HG03558 (cell line): ENCODE measurements around the gene RFFL.
A peak's percentile ranks its signal among the peaks of the same experiment; 100 is the strongest.
"Not testable (repeated sequence)": the region's sequence is repeated elsewhere in the genome, so short reads cannot be mapped to it uniquely, and the experiment has no call there.

ENCODE experiments used
- ATAC-seq: cut with Tn5 transposase; IDR thresholded peaks from one replicate; pipeline ENCODE4 v1.9.1; 2021; ENCODE audit warnings: moderate number of reproducible peaks; ENCODE audit not compliant: unreplicated experiment; ENCODE audit errors: extremely low read depth

Gene RFFL, protein sequence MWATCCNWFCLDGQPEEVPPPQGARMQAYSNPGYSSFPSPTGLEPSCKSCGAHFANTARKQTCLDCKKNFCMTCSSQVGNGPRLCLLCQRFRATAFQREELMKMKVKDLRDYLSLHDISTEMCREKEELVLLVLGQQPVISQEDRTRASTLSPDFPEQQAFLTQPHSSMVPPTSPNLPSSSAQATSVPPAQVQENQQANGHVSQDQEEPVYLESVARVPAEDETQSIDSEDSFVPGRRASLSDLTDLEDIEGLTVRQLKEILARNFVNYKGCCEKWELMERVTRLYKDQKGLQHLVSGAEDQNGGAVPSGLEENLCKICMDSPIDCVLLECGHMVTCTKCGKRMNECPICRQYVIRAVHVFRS

DNA sequence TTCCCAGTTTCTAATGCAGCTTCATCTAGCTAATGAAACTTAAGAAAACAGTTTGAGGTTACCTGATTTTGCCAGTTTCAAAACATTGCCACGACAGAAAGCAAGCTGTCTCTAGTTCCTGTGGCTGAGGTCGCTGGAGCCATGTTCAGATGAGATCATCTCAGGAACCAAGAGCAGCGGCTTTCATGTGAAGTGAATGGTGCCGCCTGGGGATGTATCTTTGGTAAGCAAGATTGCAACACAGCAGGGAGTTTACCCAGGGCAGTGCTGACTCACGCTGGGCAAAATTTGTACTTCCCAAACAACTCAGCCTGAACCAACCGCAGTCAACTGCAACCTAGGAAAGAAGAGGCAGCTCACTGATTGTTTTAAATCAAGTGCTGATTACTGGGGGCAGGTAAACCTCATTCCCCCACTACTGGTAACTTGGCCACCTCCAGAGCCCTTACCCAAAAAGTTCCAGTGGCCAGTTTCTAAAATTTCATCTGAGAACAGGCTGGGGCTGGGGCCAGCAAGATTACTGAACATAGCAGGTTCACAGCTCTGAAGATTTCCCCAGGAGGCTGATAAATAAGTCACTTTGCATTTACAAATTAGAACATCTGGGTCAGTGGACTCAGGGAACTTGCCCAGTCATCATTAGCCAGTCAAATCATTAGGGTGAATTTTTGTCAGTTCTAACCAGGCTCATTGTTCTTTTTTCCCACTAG, at the start of gene RFFL:
TSS of gene RFFL (minus strand) at position 194 of the 710 bp plus-strand sequence. CDS start 37,154 bp downstream, outside the sequence.
- ATAC-seq = peak; percentile 67

DNA sequence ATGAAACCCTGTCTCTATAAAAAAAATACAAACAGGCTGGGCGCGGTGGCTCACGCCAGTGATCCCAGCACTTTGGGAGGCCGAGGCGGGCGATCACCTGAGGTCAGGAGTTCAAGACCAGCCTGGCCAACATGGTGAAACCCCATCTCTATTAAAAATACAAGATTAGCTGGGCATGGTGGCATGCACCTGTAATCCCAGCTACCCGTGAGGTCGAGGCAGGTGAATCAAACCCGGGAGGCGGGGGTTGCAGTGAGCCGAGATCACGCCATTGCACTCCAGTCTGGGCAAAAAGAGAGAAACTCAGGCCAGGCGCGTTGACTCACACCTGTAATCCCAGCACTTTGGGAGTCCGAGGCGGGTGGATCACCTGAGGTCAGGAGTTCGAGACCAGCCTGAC, 47.3 kb upstream of the RFFL start:
- not testable (repeated sequence) for ATAC-seq

DNA sequence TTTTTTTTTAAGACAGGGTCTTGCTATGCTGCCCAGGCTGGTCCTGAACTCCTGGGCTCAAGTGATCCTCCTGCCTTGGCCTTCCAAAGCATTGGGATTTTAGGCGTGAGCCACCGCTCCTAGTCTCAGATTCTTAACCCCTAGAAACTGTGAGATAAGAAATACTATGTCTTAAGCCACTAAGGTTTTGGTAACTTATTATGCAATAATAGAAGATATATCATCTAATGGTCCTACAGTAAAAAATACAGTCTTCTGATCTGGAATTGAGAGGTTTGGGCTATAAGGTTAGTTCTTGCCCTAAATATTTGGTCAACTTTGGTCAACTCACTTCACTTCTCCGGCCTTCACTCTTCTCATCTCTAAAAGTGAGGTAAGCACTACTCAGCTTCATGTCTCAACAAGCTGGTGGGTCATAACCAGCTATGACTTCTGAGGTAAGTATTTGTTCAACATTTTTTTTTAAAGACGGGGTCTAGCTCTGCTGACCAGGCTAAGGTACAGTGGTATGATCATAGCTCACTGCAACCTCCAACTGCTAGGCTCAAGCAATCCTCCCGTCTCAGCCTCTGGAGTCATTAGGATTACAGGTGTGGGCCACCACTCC, 41.4 kb upstream of the RFFL start:
- ATAC-seq = no peak

DNA sequence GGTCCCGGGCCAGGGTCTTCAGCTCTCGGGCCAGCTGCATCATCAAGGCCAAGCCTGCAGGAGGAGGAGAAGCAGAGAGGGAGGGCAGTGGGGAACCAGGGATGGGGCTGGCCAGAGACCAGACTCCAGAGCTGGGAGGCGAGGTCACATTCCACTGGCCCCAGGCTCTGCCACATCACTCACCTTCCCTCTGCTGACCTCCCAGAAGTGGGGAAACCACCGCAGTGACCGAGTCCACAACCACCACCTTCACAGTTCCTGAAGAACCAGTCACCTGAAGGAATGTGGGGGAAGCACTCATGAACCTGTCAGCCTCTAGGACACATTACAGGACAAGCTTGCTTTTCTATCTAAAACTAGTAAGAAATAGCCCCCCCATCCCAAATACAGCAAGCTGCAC, 39.8 kb upstream of the RFFL start:
- ATAC-seq = no peak

DNA sequence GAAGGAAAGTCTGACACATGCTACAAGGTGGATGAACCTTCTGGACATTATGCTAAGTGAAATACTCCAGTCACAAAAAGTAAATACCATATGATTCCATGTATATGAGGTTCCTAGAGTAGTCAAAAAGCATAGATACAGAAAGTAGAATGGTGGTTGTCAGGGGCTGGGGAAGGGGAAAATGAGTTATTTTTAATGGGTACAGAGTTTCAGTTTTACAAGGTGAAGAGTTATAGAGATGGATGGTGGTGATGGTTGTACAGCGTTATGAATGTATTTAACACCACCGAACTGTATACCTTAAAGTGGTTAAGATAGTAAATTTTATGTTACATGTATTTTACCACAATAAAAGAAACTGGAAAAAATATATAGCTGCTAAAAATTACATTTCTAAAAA, 38.2 kb upstream of the RFFL start:
- ATAC-seq = no peak

DNA sequence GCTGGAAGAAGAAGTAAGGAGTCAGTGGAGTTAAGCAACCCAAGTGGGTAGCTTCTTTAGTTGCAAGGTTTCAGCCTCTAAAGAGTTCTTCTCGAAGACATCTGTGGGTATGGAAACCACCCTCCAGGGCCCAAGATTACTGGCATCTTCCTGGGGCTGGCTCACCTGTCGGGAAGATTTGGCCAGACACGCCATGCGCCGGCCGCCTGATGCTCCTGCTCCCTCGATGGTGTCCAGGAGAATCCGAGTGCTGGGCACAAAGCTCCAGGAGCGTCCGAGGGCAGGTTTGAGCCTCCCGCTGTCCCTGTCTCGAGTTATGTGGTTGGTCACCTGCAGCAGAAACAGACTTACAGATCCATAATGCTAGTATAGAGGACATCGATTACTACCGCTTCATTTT, 37.5 kb upstream of the RFFL start:
- no peak for ATAC-seq

DNA sequence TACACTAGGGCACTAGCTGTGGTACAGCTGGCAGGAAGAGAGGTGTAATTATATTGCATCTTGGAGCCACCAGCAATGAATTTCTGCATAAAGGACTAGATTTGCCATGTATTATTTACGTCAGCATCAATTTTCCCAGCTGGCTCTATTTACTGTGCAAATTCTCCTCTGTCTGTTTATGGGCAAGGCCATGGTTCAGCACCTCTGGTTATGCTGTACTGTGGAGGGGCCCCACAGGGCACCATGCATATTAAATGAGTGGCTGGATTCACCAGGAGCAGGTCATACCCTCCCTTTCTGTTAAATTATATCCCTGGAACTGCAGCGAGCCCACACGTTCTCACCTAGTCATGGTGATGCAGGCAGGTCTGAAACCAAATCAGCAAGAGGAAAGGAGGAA, 36.4 kb upstream of the RFFL start:
- ATAC-seq = no peak

DNA sequence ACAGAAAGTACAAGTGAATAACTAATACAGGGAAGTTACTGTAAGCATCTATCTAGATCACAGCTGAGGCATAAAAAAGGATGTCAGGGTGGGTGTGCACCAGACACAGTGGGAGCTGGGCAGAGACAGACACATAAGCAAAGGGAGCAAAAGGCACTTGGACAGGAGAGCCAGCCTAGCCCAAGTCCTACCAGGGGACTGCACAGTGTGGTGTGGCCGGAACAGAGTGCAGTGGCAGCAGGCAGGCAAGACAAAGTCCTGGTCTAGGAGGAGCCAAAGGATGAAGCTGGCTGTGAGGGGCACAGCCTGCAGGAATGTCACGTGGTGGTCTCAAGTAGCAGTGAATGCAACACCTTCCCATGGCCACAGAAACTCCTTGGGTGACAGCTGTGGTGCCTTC, 34.3 kb upstream of the RFFL start:
- no peak for ATAC-seq

DNA sequence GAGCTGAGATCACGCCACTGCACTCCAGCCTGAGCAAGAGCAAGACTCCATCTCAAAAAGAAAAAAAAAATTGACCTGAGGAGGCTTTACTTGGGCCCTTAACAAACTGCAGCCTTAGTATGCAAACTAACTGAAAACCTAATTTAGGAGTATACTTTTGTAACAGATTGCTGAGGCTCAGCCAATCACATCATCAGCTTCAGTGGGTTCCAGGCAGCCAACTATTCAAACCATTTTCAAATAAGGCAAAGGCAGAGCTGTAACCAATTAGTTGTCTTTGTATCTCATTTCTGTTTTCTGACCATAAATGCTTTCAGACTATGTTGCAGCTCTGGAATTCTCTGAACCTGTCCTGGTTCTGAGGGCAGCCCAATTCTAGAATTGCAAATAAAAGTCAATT, 32.2 kb upstream of the RFFL start:
- ATAC-seq = no peak

DNA sequence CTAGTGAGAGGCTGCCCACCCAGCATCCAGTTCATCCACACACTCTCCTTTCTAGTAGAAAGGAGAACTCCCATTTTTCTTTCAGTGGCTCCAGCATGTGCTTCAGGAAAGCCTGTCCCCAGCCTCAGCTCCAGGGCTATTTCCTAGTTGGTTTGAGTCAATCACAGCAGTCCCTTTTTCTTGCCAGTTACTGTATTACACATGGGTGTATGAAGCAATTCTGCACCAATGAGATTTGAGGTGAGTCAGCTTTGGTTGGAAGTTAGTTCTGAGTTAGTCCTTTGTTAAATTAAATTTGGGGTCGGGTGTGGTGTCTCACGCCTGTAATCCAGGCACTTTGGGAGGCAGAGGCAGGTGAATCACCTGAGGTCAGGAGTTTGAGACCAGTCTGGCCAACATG, 31.4 kb upstream of the RFFL start:
- no peak for ATAC-seq

DNA sequence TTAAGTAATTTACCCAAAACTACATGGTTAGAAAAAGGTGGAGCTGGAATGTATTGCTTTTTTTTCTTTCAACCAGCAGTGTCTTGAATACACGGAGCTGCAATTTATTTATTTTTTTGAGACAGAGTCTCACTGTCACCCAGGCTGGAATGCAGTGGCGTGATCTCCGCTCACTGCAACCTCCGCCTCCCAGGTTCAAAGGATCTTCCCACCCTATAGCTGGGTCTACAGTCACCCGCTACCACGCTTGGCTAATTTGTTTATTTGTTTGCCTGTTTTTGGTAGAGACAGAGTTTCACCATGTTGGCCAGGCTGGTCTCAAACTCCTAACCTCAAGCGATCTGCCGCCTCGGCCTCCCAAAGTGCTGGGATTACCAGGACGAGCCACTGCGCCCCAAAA, 27.2 kb upstream of the RFFL start:
- not testable (repeated sequence) for ATAC-seq

DNA sequence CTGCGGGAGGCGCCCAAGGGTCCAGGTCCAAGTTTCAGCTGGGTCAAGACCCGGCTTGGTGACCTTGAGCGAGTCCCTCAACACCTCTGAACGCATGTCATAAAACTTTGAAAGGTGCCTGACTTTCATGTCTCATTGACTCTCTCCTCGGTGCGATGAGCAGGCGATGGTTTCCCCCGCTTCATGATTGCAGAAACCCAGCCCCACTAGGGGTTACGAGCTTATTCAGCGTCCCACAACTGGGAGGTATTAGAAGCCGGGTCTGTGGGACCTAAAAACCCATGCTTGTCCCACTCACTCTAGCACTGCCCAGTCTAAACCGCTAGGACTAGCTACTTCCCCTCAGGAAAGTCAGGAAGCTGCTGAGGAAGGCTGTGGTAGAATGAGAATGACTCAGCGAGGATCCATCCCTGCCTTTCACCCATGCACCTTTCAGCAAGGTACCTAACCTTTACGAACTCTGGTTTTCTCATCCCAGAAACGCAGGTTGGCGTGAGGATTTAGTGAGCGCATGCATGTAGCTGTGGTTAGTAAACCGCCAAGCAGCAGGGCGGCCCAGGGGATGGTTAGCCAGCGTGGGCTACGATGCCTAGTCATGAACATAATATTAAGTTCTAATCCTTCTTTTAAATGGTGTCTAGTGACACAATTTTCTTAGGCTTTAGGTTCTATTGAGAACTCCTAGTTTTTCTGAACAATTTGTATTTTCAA, 26.2 kb upstream of the RFFL start:
- no peak for ATAC-seq

DNA sequence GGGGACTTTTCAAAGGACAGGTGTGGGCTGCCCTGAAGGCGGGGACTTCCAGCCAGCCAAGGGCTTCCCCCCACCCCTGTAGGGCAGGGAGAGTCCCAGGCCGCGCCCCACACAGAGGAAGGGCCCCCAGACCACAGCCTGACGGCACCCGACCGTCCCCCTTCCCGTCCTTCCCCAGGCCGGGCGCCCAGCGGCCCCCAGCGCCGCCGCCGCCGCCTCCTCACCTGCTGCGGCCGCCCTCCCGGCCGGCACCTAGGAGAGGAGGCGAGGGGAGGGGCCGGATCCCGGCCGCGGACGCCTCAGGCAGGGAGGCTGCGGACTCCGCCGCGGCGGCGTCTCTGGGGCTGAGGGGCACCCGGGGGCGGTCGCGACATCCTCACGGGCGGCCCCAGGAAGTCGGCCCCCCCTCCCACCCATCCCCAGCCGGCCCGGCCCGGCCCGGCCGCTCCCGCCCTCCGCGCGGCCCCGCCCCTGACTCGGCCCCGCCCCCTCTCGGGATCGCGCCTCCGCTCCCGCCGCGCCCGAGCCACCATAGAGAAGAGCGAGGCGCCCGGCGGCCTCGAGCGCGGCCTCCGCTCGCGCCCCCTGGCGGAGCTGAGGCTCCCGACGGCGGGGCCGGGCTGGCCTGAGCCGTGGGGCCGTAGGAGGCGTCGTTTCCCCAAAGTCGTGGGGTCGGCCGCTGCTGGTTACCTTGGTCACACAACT, 25.5 kb upstream of the RFFL start:
- ATAC-seq = peak; percentile 45

DNA sequence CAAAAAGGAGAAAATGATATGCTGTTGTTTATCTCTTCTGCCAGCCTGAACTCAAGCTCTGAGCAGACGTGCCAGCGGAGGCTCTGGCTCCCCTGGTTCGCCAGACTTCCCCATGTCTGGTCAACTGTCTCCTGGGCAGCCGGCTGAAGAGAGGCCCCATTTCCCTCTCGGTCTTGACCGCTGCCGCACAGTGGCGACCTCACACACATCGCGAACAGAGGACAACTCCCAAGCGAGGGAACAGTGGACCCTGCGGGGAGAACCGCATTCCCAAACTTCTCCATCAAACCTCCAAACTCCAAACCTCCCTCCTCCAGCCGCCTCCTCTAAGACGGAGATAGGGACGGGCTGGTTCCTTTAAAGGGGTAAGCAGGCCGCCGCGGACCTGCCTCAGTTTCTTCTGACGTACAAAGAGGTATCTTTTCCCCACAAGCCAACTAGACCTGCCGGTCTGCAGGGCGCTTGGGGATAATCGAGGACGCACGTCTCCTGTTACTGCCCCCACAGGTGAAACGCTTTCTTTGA, 24.9 kb upstream of the RFFL start:
- no peak for ATAC-seq

DNA sequence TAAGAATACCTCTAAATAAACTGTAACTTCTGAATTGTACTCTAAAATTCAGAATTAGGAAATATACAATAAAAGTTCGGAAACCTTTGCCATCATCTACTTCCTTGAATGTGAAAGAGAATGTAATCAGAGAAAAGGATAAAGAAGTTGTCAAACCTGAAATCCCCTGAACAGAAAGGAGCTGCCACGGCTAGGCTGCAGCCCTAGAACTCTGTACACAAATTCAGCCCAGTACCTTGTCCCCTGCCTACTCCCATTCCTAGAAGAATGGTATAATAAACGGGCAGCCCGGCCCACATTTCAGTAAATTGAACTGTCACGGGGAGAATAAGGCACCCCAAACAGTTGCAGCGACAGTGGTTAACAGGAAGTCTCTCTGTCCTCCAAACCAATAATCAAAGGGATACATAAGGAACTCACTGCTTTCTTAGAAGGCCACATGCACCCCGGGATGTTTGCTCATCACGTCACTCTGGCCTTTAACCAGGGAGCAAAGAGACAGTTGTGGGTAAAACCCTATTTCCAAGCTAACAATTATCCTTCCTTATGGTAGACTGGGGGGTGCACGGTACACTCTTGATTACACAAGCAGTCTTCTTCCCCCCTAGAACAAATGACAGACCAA, 24.3 kb upstream of the RFFL start:
- no peak for ATAC-seq

DNA sequence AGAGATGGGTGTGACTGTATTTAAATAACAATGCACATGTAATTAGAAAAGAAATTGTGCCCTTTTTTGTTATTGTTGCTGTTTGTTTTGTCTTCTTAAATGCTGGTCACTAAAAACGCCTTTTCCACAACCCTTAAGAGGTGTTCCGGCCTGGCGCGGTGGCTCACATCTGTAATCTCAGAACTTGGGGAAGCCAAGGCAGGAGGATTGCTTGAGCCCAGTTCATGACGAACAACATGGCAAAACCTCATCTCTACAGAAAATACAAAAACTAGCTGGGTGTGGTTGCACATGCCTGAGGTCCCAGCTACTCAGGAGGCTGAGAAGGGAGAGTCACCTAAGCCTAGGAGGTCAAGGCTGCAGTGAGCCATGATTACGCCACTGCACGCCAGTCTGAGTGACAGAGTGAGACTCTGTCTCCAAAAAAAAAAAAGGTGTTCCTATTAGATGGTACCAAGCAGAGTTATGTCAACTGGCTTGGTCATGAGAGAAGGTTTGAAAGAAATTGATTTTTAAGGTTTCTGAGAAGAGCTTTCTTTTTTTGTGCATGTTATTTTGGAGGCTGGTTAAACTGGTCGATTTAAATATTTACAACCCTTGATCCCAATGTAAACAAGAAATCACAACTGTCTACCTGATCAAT, 23.5 kb upstream of the RFFL start:
- no peak for ATAC-seq

DNA sequence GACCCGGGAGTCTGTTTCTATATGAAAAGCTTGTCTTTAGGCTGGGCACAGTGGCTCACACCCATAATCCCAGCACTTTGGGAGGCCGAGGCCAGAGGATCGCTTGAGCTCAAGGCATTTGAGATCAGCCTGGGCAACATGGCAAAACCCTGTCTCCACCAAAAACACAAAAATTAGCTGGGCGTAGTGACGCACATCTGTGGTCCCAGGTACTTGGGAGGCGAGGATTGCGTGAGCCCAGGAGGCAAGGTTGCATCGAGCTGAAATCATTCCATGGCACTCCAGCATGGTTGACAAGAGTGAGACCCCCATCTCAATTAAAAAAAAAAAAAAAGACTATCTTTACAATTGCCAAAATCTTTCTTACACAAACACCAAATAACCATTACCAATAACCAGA, 22.7 kb upstream of the RFFL start:
- no peak for ATAC-seq

DNA sequence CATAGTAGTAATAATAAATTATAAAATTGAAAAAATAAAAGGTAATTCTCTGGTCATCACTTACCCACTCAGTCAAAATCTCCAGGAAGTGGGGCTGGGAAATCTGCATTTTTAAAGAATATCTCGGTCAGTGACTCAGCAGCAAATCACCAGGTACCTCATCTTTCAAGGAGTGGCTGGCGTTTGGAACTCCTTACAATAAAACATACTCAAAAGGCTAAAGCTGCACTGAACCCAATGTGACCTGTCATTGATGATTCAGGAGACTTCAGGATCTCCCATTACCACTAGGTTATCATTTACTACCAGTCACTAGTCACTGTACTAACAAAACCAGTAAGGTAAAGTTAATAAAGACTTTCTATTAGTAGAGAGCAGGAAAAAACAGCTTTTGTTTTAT, 21.5 kb upstream of the RFFL start:
- ATAC-seq = no peak

DNA sequence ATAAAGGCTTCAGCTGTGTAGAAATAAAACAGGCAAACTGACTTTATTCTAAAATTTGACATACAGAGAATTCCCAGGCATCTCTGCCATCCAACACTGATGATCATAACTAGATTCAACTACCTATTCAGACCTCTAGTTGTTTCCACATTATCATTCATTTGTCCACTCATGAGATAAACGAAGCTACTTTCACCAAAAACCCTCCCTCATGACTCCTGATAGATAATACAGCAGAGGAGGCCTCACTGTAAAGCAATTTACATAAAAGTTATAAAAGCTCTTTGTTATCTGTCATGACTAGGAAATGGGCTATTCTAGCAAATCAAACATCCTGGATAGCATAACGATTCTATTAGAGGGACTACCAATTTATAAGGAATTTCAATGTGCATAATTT, 19.6 kb upstream of the RFFL start:
- ATAC-seq = no peak
